Peyer's patch (tissue), 4 donors: Measurements from ENCODE around the gene ERVW-1. TPM values are rescaled to one million over a fixed set of nuclear protein-coding genes. Genes with fewer than 3 reads are reported as not detected.

ENCODE experiments used
- DNase-seq, 3 donors: peaks; one replicate each; pipeline ENCODE4 v3.0.0-alpha.2; 2017 to 2019
- H3K27ac ChIP-seq, 4 donors: fragments of 200-600 bp; sonication (generic); one replicate each; pipeline ENCODE4 v1.5.1; 2016 to 2019
- H3K27me3 ChIP-seq, 2 donors: fragments of 200-600 bp; sonication (generic); one replicate each; pipeline ENCODE4 v1.5.1; 2019
- H3K36me3 ChIP-seq, 3 donors: fragments of 200-600 bp; sonication (generic); one replicate each; pipeline ENCODE4 v1.5.1; 2016 to 2019
- H3K4me1 ChIP-seq, 4 donors: fragments of 200-600 bp; sonication (generic); one replicate each; pipeline ENCODE4 v1.5.1; 2016 to 2019
- H3K4me3 ChIP-seq, 4 donors: fragments of 200-600 bp; sonication (generic); 1 replicate in 3 of 4; 2 replicates in 1 of 4; pipeline ENCODE4 v1.5.1; 2016 to 2019; ENCODE audit warnings: mild to moderate bottlenecking in 1 of 4
- H3K9me3 ChIP-seq, 4 donors: fragments of 200-600 bp; sonication (generic); one replicate each; pipeline ENCODE4 v1.5.1; 2016 to 2019; ENCODE audit warnings: mild to moderate bottlenecking in 1 of 4
- POLR2A ChIP-seq, 2 donors: fragments of 450-650 bp; IDR thresholded peaks; one replicate each; pipeline ENCODE4 v1.5.1; 2017; ENCODE audit warnings: antibody characterized with exemption in 2 of 2, mild to moderate bottlenecking in 2 of 2, moderate library complexity in 2 of 2
- total RNA-seq, 4 donors: library from RNA; depleted of rRNA; stranded (reverse); fragments of >200 nt; gene quantifications; one replicate each; pipeline ENCODE4 v1.1.0, GENCODE V29; 2016
- TF ChIP-seq, protein P1 (sequence below), 6 experiments: fragments of 450-650 bp in 4 of 6; fragments of 200-600 bp in 2 of 6; sonication (generic) in 1 of 6; IDR thresholded peaks; one replicate each; pipeline ENCODE4 v1.5.1; 2017 to 2019; ENCODE audit warnings: antibody characterized with exemption in 6 of 6, mild to moderate bottlenecking in 3 of 6, moderate library complexity in 1 of 6

Gene ERVW-1
- total RNA-seq, 4 donors from 2014 or later, result not detected

DNA sequence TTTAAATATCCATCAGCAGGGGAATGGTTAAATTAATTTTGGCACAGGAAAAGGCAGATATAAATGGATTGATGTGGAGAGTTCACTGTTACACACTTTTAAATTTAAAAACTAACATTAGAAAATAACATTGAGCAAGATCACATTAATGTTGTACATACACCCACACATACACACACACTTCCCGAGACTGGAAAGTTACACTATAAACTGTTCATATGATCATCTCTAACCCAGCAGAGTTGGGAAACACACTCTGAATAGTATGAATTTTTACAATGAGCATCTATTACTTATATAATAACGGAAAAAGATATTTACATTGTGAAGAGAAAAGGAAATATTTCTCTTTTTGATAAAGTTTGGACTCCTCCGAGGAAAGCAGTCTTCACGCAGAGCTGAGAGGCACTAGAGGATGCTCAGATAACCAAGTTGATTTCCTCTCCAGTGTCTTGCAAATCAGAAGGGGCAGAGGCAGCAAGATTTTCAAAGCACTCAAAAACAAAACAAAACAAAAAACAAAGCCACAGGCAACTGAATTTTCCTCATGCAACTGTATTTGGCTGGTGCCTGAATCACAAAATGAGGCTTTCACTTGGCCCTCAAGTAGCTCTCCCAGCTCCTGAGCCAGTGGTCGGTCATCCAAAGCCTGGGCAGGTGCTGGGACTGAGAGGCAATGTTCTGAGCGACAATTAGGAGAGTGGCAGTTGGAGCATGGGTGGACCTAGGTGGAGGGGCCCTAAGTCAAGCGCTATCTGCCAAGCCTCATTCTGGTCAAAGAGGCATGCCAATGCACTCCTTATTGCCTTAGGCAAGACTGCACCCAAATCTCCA, 40.9 kb downstream of the ERVW-1 start:
- Histone ChIP-seq H3K36me3 (no peaks in the 10 kb centered on the region), H3K9me3 (no peaks in the 10 kb centered on the region), H3K4me1 (no peaks in the 10 kb centered on the region), H3K4me3 (no peak overlapping the region), H3K27ac (no peak overlapping the region), H3K27me3 (no peaks in the 10 kb centered on the region)
- no peak for DNase-seq
- no peak for TF ChIP-seq POLR2A (IDR thresholded peaks at IDR 0.05)
- TF ChIP-seq, protein P1, sequence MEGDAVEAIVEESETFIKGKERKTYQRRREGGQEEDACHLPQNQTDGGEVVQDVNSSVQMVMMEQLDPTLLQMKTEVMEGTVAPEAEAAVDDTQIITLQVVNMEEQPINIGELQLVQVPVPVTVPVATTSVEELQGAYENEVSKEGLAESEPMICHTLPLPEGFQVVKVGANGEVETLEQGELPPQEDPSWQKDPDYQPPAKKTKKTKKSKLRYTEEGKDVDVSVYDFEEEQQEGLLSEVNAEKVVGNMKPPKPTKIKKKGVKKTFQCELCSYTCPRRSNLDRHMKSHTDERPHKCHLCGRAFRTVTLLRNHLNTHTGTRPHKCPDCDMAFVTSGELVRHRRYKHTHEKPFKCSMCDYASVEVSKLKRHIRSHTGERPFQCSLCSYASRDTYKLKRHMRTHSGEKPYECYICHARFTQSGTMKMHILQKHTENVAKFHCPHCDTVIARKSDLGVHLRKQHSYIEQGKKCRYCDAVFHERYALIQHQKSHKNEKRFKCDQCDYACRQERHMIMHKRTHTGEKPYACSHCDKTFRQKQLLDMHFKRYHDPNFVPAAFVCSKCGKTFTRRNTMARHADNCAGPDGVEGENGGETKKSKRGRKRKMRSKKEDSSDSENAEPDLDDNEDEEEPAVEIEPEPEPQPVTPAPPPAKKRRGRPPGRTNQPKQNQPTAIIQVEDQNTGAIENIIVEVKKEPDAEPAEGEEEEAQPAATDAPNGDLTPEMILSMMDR (IDR thresholded peaks at IDR 0.05), result no peak

GRCh38 chr7:92435542-92435941, 42.2 kb downstream of the ERVW-1 start:
- TF ChIP-seq, protein P1 (IDR thresholded peaks at IDR 0.05), result no peak
- TF ChIP-seq POLR2A (IDR thresholded peaks at IDR 0.05), result no peak

GRCh38 chr7:92433019-92433418, 44.7 kb downstream of the ERVW-1 start:
- no peaks in the 10 kb centered on the region for H3K27me3 ChIP-seq
- no peaks in the 10 kb centered on the region for H3K36me3 ChIP-seq
- TF ChIP-seq POLR2A (IDR thresholded peaks at IDR 0.05), result no peak
- TF ChIP-seq, protein P1 (IDR thresholded peaks at IDR 0.05), result no peak
- H3K9me3 ChIP-seq, result no peaks in the 10 kb centered on the region
- no peak overlapping the region for H3K27ac ChIP-seq
- no peak for DNase-seq
- H3K4me3 ChIP-seq, result no peak overlapping the region
- H3K4me1 ChIP-seq, result no peaks in the 10 kb centered on the region

More at GRCh38 chr7:92435542-92435941, 42.2 kb downstream of the ERVW-1 start:
- no peak for DNase-seq
- Histone ChIP-seq H3K4me1 (no peaks in the 10 kb centered on the region), H3K27ac (no peak overlapping the region), H3K36me3 (no peaks in the 10 kb centered on the region), H3K4me3 (no peak overlapping the region), H3K27me3 (no peaks in the 10 kb centered on the region), H3K9me3 (no peaks in the 10 kb centered on the region)

- no peaks in the 10 kb centered on the region for H3K4me1 ChIP-seq
- H3K9me3 ChIP-seq, result no peaks in the 10 kb centered on the region
- no peak for DNase-seq
- TF ChIP-seq, protein P1 (IDR thresholded peaks at IDR 0.05), result no peak
- no peak for TF ChIP-seq POLR2A (IDR thresholded peaks at IDR 0.05)
- H3K4me3 ChIP-seq, result no peak overlapping the region
- H3K27me3 ChIP-seq, result no peaks in the 10 kb centered on the region
- no peak overlapping the region for H3K27ac ChIP-seq
- no peaks in the 10 kb centered on the region for H3K36me3 ChIP-seq
These were observed 45.3 kb downstream of the ERVW-1 start for GRCh38 chr7:92432299-92432946.

DNA sequence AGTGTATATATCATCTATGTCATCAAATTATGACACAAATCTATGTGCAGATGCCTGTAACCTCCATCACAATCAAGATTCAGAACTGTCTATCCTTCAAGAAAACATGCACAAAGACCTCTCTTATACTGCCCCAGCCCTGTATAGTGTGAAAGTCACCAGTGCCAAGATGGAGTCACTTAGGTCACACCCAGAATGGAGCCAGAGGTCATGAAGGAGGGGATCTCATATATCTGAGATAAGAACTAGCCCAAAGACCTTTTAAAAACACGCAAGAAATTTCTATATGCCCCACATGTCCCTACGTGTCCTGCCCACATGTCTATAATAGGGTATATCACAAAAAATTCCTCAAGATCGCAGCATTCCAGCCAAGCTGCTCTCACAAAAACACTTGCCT, 50.6 kb downstream of the ERVW-1 start:
- no peak for DNase-seq
- Histone ChIP-seq H3K27ac (no peak overlapping the region), H3K9me3 (no peaks in the 10 kb centered on the region), H3K4me1 (no peaks in the 10 kb centered on the region), H3K4me3 (no peak overlapping the region), H3K27me3 (no peaks in the 10 kb centered on the region), H3K36me3 (no peaks in the 10 kb centered on the region)
- TF ChIP-seq POLR2A (IDR thresholded peaks at IDR 0.05), result no peak
- TF ChIP-seq, protein P1 (IDR thresholded peaks at IDR 0.05), result no peak
